Measurements from ENCODE around the gene ARID3C.

DNA sequence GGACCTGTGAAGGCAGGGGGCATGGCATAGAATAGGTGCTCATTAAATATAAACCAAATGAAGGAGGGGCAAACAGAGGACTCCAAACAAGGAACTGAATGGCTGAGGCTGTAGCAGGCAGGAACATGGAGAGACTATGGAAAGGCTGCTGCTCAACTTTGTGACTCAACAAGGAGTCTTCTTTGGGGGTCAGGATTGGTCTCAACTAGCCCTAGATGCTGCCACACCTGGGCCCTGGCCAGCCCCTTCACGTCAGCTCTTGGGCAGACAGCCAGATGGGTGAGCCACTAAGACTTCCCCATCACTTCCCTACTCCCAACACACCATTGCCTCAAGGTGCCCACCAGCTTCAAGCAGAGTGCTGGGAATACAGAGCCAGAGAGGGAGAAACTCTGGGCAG, 28.0 kb downstream of the ARID3C start:
- TF ChIP-seq GATA3 (IDR thresholded peaks at IDR 0.05; ENCODE audit: low read depth, low read length) (no peak), GATA2 (IDR thresholded peaks at IDR 0.05; ENCODE audit: low read depth, low read length) (no peak)

Measured in SH-SY5Y (cell line).